ENCODE results near the gene TMEM94. TPM values are rescaled to one million over a fixed set of nuclear protein-coding genes. Genes with fewer than 3 reads are reported as not detected.
"Not testable (repeated sequence)": the region's sequence is repeated elsewhere in the genome, so short reads cannot be mapped to it uniquely, and the experiment has no call there.

The TMEM94 gene
- total RNA-seq, 3 donors from 2014 or later = 73.5 to 114 (median 108) TPM

DNA sequence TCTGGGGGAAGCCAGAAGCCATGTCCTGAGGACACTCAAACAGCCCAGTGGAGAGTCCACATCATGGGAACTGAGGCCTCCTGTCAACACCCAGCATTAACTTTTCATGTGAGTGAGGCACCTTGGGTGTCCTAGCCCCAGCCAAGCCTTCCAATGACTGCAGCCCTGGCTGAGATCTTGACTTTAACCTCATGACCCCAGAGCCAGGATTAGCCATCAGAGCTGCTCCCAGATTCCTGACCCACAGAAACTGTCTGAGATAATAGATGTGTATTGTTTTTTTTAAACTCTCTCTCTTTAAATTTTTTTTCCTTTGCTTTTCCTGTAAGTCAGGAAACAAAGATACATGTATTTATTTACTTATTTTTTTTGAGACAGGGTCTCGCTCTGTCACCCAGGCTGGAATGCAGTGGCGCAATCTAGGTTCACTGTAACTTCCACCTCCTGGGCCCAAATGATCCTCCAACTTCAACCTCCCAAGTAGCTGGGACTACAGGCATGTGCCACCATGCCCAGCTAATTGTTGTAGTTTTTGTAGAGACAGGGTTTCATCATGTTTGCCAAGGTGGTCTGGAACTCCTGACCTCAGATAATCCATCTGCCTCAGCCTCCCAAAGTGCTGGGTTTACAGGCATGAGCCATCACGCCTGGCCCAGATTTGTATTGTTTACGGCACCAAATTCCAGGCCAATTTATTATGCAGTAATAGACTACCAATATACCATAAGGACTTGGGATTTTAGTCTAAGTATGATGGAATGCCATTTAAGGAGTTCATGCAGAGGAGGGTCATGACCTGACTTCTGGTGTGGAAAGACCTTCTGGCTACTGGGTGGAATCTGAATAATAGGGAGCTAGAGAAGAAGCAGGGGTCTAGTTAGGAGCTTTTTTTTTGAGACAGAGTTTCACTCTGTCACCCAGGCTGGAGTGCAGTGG lies 14.0 kb upstream of the TMEM94 start:
- Histone ChIP-seq H3K4me1 (ENCODE audit: low read depth) (no peaks in the 10 kb centered on the region), H3K36me3 (ENCODE audit: low read depth) (no peaks in the 10 kb centered on the region), H3K4me3 (no peak overlapping the region), H3K9me3 (no peaks in the 10 kb centered on the region)
- no peak for DNase-seq
- no peak for ATAC-seq
- TF ChIP-seq, protein P1, sequence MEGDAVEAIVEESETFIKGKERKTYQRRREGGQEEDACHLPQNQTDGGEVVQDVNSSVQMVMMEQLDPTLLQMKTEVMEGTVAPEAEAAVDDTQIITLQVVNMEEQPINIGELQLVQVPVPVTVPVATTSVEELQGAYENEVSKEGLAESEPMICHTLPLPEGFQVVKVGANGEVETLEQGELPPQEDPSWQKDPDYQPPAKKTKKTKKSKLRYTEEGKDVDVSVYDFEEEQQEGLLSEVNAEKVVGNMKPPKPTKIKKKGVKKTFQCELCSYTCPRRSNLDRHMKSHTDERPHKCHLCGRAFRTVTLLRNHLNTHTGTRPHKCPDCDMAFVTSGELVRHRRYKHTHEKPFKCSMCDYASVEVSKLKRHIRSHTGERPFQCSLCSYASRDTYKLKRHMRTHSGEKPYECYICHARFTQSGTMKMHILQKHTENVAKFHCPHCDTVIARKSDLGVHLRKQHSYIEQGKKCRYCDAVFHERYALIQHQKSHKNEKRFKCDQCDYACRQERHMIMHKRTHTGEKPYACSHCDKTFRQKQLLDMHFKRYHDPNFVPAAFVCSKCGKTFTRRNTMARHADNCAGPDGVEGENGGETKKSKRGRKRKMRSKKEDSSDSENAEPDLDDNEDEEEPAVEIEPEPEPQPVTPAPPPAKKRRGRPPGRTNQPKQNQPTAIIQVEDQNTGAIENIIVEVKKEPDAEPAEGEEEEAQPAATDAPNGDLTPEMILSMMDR (IDR thresholded peaks at IDR 0.05) = no peak
- intact Hi-C loops (cut with DNase I, micrococcal nuclease) = no loop called here

DNA sequence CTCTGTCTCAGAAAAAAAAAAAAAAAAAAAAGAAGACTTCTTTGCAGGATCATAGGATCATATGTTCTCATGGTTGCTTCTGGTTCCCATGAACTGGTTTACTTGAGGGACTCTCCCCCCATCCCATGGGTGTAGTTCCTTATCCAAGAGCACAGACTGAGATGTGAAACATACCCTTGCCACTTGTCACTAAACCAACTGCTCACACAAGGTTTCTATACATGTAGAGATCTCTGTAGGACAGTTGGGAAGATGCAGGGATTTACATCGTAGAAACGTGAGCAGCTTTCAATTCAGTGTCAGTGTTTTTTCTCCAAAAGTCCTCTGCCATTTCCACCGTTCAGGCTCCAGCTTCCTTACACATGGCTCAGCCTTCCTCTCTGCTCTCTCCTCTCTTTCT lies 11.1 kb upstream of the TMEM94 start:
- ATAC-seq (no peak), DNase-seq (no peak)
- Histone ChIP-seq H3K4me3 (no peak overlapping the region), H3K36me3 (ENCODE audit: low read depth) (no peaks in the 10 kb centered on the region), H3K9me3 (no peaks in the 10 kb centered on the region), H3K4me1 (ENCODE audit: low read depth) (no peaks in the 10 kb centered on the region)
- intact Hi-C loops (cut with DNase I, micrococcal nuclease) = no loop called here
- TF ChIP-seq, protein P1 (IDR thresholded peaks at IDR 0.05) = no peak

DNA sequence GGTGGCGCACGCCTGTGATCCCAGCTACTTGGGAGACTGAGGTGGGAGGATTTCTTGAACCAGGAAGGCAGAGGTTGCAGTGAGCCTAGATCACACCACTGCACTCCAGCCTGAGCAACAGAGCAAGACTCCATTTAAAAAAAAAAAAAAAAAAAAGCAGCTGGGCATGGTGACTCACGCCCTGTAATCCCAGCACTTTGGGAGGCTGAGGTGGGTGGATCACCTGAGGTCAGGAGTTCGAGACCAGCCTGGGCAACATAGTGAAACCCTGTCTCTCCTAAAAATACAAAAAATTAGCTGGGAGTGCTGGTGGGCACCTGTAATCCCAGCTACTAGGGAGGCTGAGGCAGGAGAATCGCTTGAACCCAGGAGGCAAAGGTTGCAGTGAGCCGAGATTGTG lies 10.5 kb upstream of the TMEM94 start:
- DNase-seq; H3K9me3 ChIP-seq; H3K4me1 ChIP-seq (ENCODE audit: low read depth); H3K36me3 ChIP-seq (ENCODE audit: low read depth); intact Hi-C loops (cut with DNase I, micrococcal nuclease); H3K4me3 ChIP-seq; ATAC-seq: not testable (repeated sequence)

DNA sequence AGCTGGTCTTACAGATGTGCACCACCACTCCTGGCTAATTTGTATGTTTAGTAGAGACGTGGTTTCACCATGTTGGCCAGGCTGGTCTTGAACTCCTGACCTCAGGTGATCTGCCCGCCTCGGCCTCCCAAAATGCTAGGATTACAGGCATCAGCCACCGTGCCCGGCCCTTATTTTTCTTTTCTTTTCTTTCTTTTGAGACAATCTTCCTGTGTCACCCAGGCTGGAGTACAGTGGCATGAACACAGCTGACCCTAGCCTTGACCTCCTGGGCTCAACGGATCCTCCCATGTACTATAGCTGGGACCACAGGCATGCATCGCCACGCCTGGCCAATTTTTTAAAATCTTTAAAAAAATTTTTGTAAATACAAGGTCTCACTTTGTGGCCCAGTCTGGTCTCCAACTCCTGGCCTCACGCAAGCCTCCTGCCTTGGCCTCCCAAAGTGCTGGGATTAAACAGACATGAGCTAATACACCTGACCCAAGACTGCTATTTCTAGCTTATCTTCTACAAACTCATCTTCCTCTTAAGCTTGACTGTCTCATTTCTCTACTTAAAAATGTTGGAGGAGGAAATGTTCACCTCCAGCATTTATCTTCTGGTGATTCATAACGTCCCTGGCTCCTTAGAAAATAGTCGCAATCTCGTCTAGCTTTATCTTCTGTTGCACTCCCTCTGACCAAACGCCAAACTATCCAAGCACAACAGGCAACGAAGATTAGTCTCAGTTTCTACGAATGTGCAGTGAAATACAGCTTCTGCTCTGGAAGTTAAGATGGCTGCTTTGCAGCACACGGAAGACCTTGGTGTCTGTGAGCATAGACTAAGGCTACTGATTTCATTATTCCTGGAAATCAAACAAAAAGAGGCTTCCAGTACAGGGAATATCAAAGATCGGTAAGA lies 8.2 kb upstream of the TMEM94 start:
- intact Hi-C loops (cut with DNase I, micrococcal nuclease) = no loop called here
- H3K4me3 ChIP-seq = no peak overlapping the region
- DNase-seq = no peak
- TF ChIP-seq, protein P1 (IDR thresholded peaks at IDR 0.05) = no peak
- H3K4me1 ChIP-seq (ENCODE audit: low read depth) = no peaks in the 10 kb centered on the region
- no peaks in the 10 kb centered on the region for H3K36me3 ChIP-seq (ENCODE audit: low read depth)
- H3K9me3 ChIP-seq = no peaks in the 10 kb centered on the region
- no peak for ATAC-seq

DNA sequence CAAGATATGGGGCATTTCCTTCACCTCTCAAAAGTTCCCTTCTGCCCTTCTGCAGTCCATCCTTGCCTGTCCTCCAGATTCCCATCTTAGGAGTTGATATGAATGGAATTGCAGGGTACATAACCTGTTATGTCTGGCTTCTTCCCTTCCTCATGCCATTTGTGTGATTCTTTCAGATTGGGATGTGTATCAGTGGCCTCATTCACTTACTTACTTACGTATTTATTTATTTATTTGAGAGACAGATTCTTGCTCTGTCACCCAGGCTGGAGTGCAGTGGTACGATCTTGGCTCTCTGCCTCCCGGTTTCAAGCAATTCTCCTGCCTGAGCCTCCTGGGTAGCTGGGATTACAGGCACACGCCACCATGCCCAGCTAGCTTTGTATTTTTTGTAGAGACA lies 6.2 kb upstream of the TMEM94 start:
- H3K4me1 ChIP-seq (ENCODE audit: low read depth) = no peaks in the 10 kb centered on the region
- H3K4me3 ChIP-seq = no peak overlapping the region
- no peak for ATAC-seq
- no peaks in the 10 kb centered on the region for H3K9me3 ChIP-seq
- TF ChIP-seq, protein P1 (IDR thresholded peaks at IDR 0.05) = no peak
- no peak for DNase-seq
- no peaks in the 10 kb centered on the region for H3K36me3 ChIP-seq (ENCODE audit: low read depth)
- intact Hi-C loops (cut with DNase I, micrococcal nuclease) = no loop called here

DNA sequence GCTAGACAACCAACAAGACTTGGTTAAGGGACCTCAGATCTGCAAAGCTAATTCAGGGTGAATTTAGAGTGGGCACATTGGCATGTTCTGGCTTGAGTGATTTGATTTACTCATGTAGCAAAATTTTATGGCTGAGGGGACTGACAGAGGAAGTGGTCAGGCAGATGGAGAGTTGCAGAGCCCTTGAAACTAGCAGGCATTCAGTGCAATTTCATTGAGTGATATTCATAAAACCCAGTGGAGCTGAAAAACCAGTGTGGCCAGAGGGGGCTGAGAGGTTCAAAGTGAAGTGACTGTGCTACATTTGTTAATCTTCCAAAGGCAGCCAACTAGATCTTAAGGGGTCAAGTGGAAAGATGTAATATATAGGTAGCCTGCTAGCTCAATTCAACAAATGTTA lies 2.2 kb upstream of the TMEM94 start:
- Histone ChIP-seq H3K9me3 (no peaks in the 10 kb centered on the region), H3K4me3 (no peak overlapping the region), H3K36me3 (ENCODE audit: low read depth) (no peaks in the 10 kb centered on the region), H3K4me1 (ENCODE audit: low read depth) (peaks cover 22% of the 10 kb centered on the region)
- TF ChIP-seq, protein P1 (IDR thresholded peaks at IDR 0.05) = no peak
- intact Hi-C loops (cut with DNase I, micrococcal nuclease) = no loop called here
- ATAC-seq (no peak), DNase-seq (no peak)

DNA sequence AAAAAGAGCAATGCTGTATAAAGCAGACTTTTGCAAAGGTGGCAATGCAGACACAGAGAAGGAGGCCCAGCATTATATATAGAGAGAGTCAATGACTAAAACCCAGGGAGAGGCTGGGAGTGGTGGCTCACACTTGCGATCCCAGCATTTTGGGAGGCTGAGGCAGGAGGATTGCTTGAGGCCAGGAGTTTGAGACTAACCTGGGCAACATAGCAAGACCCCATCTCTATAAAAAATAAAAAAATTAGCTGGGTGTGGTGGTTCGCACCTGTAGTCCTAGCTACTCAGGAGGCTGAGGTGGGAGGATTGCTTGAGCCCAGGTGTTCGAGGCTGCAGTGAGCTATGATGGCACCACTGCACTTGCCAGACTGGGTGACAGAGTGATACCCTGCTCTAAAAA lies 1.8 kb upstream of the TMEM94 start:
- ATAC-seq; H3K9me3 ChIP-seq; intact Hi-C loops (cut with DNase I, micrococcal nuclease); H3K36me3 ChIP-seq (ENCODE audit: low read depth); DNase-seq; H3K4me3 ChIP-seq: not testable (repeated sequence)
- H3K4me1 ChIP-seq (ENCODE audit: low read depth) = peaks cover 27% of the 10 kb centered on the region
